HepG2 (cell line): ENCODE results near the gene NCR3LG1. TPM values are rescaled to one million over a fixed set of nuclear protein-coding genes. Genes with fewer than 3 reads are reported as not detected.

Experiments
- BORCS8-MEF2B ChIP-seq: sonication (generic); formaldehyde crosslinking; IDR thresholded peaks from 2 replicates; pipeline ENCODE4 v1.8.0; 2022; ENCODE audit warnings: mild to moderate bottlenecking, missing genetic modification reagents
- HNF1B ChIP-seq: sonication (generic); formaldehyde crosslinking; IDR thresholded peaks from 2 replicates; pipeline ENCODE4 v1.5.1; 2020; ENCODE audit warnings: mild to moderate bottlenecking, moderate library complexity, missing genetic modification reagents
- MBD4 ChIP-seq: IDR thresholded peaks from 2 replicates; pipeline ENCODE4 v1.6.1; 2012; ENCODE audit warnings: low read length, inconsistent platforms, borderline replicate concordance
- SOX13 ChIP-seq, 3 experiments: fragments of 450-650 bp in 1 of 3; sonication (generic) in 1 of 3; formaldehyde crosslinking in 1 of 3; IDR thresholded peaks in 2 of 3; conservative IDR thresholded peaks in 1 of 3; 2 replicates each; pipeline versions ENCODE4 v1.5.0 to v1.6.1; 2016 to 2020; ENCODE audit warnings: antibody characterized with exemption in 1 of 3, mild to moderate bottlenecking in 1 of 3, missing compliant biosample characterization in 1 of 3, missing genetic modification reagents in 1 of 3, moderate library complexity in 1 of 3
- SP5 ChIP-seq: IDR thresholded peaks from 2 replicates; pipeline ENCODE4 v1.6.1; 2016; ENCODE audit warnings: low read depth, borderline replicate concordance
- ZBTB39 ChIP-seq: sonication (generic); formaldehyde crosslinking; IDR thresholded peaks from 2 replicates; pipeline ENCODE4 v1.5.0; 2020; ENCODE audit warnings: missing genetic modification reagents
- ZEB1 ChIP-seq: IDR thresholded peaks from 2 replicates; pipeline ENCODE4 v1.6.1; 2012; ENCODE audit warnings: mild to moderate bottlenecking, low read depth, inconsistent platforms; ENCODE audit not compliant: insufficient replicate concordance
- ZNF318 ChIP-seq: sonication (generic); formaldehyde crosslinking; IDR thresholded peaks from 2 replicates; pipeline ENCODE4 v1.4.0; 2020; ENCODE audit warnings: mild to moderate bottlenecking, missing genetic modification reagents
- ZNF543 ChIP-seq: sonication (generic); formaldehyde crosslinking; IDR thresholded peaks from 2 replicates; pipeline ENCODE4 v1.4.0; 2020; ENCODE audit warnings: mild to moderate bottlenecking, missing genetic modification reagents
- ZNF891 ChIP-seq: sonication (generic); formaldehyde crosslinking; IDR thresholded peaks from 2 replicates; pipeline ENCODE4 v1.5.0; 2020; ENCODE audit warnings: mild to moderate bottlenecking, missing genetic modification reagents
- ZSCAN29 ChIP-seq: sonication (generic); formaldehyde crosslinking; conservative IDR thresholded peaks from 2 replicates; pipeline ENCODE4 v1.4.0; 2020; ENCODE audit warnings: mild to moderate bottlenecking, missing genetic modification reagents
- polyA plus RNA-seq, 8 experiments: library from polyadenylated mRNA; depleted of rRNA in 3 of 8; stranded (reverse) in 7 of 8; unstranded in 1 of 8; fragments of >200 nt; fragmentation: Illumina TruSeq in 4 of 8; extraction: Trizol in 4 of 8; gene quantifications; 2 replicates each; pipeline versions ENCODE4 v1.2.1 to v1.2.3, GENCODE V29; 2011 to 2016; ENCODE audit warnings: low read depth in 4 of 8, missing spikeins in 1 of 8, mixed read lengths in 1 of 8; ENCODE audit not compliant: insufficient read depth in 1 of 8
- total RNA-seq, 5 experiments: library from RNA; depleted of rRNA; stranded (reverse); fragments of >200 nt; fragmentation: Illumina TruSeq; extraction: Trizol; gene quantifications; 2 replicates each; pipeline ENCODE4 v1.2.3, GENCODE V29; 2016; ENCODE audit warnings: low read depth in 1 of 5

NCR3LG1 gene
- total and polyA plus RNA-seq, 2 of the 13 experiments (the other 11 are each of a cell fraction or from before 2014, with no cell fraction given): 16.1 to 25.1 TPM

DNA sequence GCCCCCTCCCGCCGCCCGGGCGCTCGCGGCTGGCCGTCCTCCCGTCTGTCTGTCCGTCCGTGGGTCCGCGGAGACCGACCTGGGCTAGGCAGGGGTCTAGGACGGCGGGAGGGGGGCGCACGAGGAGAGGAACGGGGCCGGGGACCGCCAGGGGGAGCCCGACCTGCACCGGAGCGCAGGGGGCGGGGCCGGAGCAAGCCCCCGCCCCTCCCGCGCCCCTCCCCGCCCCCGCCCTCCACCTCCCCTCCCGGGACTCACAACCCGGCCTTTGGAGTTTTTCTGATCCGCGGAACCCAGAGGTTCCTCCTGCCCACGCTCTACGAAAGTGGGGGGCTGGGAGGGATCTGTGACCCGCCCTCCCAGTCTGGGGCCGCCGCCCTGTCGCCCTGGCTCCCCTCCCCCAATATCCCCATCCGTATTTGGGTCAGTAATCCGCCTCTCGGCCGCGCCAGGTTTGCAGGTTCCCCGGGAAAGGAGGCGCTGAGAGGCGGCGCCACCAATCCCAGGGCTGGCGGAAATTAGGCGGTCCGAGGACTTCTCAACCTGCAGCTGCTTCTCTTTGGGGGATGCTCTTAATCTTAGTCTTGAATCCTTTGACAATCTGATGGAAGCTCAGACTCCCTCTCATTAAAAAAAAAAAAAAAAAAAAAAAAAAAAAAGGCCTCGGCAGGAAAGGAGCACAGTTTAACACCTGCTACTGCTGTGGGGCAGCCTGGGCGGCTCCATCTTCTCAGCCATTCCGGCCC, 37.8 kb downstream of the NCR3LG1 start (continued):
- TF ChIP-seq ZNF318 (CRISPR knock-in tag) (0 out of 2 replicates have a peak, but pooled peaks have one; percentile 9), ZNF891 (CRISPR knock-in tag) (no peak), BORCS8-MEF2B (0 out of 2 replicates have a peak, but pooled peaks have one; percentile 59), MBD4 (no peak), HNF1B (peak; percentile 27; the same call in 1 of the 2 replicates), ZBTB39 (no peak), SP5 (peak; percentile 15; the same call in 1 of the 2 replicates), ZEB1 (no peak), SOX13 (IDR thresholded peaks at IDR 0.05) (no peak), SOX13 (CRISPR knock-in tag; conservative IDR thresholded peaks at IDR 0.05 in 1 of 2, IDR thresholded peaks at IDR 0.05 in 1 of 2) (0 out of 4 replicates have a peak, but pooled peaks of 1 of the 2 experiments have one; percentile 14), ZSCAN29 (CRISPR knock-in tag) (no peak), ZNF543 (CRISPR knock-in tag) (0 out of 2 replicates have a peak, but pooled peaks have one; percentile 35)
